Adrenal gland (tissue), 5 donors: ENCODE results near the gene VWA1.

Experiments used
- POLR2A ChIP-seq, 2 donors: fragments of 450-650 bp; IDR thresholded peaks; one replicate each; pipeline ENCODE4 v1.6.1; 2017; ENCODE audit warnings: antibody characterized with exemption in 2 of 2, mild to moderate bottlenecking in 2 of 2, moderate library complexity in 1 of 2
- TF ChIP-seq, protein P1 (sequence below), 6 experiments: fragments of 450-650 bp in 4 of 6; fragments of 200-600 bp in 2 of 6; sonication (generic) in 1 of 6; IDR thresholded peaks; 1 replicate in 5 of 6; 2 replicates in 1 of 6; pipeline versions ENCODE4 v1.5.1 to v1.8.0; 2016 to 2021; ENCODE audit warnings: antibody characterized with exemption in 6 of 6, mild to moderate bottlenecking in 2 of 6, moderate library complexity in 1 of 6
- donor health status: DM: no; HTN: no; CAD: no.

DNA sequence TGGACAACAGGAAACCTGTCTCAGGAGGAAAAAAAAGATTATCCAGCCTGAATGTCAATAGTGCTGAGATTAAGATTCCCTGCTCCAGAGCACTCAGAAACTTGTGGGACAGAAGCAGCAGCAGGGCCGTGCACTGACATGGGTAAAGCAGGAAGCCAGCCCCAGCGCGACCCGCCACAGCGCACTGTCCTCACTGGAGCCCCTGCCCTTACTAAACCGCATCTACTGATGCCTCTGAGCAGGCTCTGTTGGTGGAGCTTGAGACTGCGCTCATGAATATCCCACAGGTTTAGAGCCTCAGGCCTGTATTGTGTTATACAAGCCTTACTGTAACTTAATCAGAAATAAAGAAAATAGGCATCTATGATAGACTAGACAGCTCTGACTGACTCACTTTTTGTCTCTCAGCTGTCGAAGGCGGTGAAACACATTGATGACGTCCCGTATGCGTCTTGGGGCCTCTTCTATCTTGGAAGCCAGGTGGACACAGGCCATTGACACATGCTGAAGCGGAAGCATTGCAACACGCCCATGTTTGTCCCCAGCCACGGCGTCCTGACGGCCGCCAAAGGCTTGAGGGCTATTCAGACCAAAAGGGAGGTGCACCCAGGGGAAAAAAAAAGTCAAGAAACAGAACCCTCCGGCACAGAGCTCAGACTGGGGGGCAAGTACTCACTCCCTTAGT lies 37.5 kb upstream of the VWA1 start:
- TF ChIP-seq, protein P1, sequence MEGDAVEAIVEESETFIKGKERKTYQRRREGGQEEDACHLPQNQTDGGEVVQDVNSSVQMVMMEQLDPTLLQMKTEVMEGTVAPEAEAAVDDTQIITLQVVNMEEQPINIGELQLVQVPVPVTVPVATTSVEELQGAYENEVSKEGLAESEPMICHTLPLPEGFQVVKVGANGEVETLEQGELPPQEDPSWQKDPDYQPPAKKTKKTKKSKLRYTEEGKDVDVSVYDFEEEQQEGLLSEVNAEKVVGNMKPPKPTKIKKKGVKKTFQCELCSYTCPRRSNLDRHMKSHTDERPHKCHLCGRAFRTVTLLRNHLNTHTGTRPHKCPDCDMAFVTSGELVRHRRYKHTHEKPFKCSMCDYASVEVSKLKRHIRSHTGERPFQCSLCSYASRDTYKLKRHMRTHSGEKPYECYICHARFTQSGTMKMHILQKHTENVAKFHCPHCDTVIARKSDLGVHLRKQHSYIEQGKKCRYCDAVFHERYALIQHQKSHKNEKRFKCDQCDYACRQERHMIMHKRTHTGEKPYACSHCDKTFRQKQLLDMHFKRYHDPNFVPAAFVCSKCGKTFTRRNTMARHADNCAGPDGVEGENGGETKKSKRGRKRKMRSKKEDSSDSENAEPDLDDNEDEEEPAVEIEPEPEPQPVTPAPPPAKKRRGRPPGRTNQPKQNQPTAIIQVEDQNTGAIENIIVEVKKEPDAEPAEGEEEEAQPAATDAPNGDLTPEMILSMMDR (IDR thresholded peaks at IDR 0.05): no peak
- no peak for TF ChIP-seq POLR2A (IDR thresholded peaks at IDR 0.05)
